CD4-positive, alpha-beta T cell treated with Interleukin-6 for 4 hours (primary cell): Measurements from ENCODE around the gene RGS9.
"Not testable (repeated sequence)": the region's sequence is repeated elsewhere in the genome, so short reads cannot be mapped to it uniquely, and the experiment has no call there.

Experiments used
- DNase-seq: peaks from one replicate; pipeline ENCODE4 v3.0.0-alpha.2; 2020; ENCODE audit warnings: mixed read lengths

The RGS9 gene

GRCh38 chr17:65158041-65158440, 20.9 kb downstream of the RGS9 start:
- no peak for DNase-seq

DNA sequence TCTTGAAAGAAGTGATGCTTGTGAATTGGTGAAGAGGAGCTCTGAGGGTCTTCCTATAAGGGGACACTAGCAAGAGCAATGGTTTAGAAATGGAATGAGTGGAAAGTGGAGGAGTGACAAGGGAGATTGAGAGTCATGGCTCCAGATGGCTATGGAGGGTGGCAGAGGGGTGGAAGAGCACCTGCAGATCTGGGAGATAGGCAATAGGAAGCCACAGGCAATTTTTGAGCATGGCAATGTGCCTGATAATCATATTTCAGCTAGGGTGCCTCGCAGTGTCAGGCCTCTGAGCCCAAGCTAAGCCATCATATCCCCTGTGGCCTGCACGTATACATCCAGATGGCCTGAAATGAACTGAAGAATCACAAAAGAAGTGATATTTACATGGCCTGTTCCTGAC, 21.5 kb downstream of the RGS9 start:
- no peak for DNase-seq

GRCh38 chr17:65160516-65160915, 23.3 kb downstream of the RGS9 start:
- DNase-seq: no peak

DNA sequence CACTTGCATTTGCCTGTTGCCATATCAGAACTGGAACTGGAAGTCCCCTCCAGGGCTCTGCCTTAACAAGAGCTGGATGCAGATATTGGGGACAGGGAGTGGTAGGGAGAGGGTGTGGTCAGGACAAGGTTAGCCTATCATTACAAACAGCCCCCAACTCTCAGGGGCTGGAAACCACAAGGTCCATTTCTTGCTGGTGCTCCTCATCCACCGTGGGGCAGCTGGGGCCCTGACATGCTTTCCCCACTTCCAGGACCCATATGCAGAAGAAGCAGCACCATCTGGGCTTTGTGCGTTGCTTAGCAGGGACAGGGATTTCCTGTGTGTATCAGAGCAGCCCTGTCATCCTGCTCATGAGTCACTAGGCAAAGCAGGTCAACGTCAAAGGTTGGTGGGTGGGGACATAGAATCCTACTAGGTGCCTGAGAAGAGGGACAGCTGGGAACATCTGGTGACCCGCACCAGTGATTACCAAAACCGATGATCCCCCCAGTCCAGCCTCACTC, 26.9 kb downstream of the RGS9 start:
- DNase-seq: peak; percentile 59

DNA sequence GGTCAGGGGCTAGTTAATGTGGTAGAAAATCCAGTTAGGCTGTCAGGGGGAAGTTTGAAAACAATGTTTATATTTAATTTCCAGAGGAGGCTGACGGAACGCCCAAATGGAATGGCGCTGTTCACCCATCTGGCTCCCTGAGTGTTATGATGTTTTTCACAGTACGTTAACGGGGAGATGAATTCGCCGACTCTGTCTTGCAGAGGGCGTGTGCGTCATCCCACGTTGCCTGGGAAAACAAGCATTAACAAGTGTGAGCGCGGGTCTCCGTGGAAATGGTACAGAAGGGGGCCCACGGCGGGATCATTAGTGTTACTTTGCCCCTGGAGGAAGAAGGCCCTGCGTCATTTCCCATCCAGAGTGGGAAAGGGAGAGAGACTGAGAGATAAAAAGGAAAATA, 29.6 kb downstream of the RGS9 start:
- no peak for DNase-seq

DNA sequence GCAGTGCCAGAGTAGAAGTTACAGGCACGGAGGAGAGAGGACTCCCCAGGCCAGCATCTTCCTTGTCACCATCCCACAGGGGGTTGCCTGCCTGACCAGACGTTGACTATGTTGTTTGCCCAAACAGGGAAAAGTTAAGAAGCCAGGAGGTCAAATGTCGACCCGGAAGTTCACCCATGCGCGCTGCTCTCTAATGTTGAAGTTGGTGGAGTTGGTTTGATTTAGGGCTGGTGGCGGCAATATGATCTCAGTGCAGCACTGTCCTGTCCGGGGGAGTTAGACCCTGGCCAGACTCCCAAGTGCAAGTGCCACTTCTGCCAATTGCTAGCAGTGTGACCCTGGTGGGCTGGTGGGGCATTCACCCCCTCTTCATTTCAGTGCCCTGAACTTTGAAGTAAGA, 30.4 kb downstream of the RGS9 start:
- DNase-seq: no peak

DNA sequence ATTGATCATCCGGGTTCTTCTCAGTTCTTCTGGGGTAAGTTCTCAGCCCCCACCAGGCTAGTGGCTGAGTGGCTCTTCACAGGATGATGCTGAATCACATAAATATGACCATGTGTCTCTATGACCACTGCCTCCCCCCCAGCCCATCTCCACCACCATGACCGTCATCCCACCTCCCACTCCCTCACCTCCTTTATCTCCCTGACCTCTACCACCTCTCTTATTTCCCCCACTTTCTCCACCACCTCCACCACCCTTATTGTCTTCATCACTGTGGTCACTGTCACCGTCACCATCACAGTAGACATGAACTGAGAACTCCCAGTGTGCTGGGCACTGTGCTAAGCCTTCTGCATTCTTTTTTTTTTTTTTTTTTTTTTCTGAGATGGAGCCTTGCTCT, 32.5 kb downstream of the RGS9 start:
- no peak for DNase-seq

- no peak for DNase-seq
Measured at GRCh38 chr17:65170839-65171238, 33.7 kb downstream of the RGS9 start.

DNA sequence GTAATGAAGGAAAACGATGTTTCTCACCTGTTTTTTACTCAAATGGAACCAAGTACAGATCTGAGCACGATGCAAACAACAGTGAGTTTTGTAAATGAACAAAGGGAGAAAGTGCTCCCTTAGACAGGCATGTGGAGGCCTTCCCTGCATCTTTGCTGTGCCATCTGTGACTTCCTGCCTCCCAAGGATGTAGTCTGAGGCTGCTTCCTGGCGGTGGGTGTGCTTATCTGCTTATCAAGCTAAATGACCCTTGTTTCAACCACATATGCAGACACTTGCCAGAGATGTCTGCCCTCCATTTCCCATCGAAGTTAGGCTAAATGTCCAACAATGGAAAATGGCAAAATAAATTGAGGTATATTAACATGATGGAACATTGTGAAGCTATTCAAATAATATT, 34.6 kb downstream of the RGS9 start:
- peak; percentile 14 for DNase-seq

- DNase-seq: no peak
Measured at GRCh38 chr17:65172496-65173136, 35.4 kb downstream of the RGS9 start.

DNA sequence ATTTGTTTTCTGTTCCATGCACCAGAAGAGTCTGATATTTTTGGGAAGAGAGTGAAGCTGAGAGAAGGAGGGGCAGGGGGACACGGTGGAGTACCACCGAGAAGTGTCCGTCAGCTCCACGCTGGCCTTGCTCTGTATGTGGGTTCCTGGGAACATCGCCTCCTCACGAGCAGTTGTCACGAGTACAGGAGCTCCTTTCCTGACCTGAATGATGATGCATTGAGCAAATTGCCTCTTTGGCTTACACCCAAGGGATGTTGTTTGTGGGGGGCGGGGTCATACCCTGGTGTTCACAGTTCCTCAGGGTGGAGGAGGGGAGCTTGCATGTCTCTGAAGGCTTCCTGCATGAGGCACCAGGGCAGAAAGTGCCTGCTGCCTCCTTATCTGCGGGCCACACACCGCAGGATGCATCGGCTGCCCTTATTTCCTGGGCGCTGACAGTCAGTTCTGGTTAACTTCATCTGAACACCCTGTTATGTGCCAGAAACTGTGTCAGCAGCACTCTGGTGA, 36.2 kb downstream of the RGS9 start:
- peak; percentile 83 for DNase-seq

DNA sequence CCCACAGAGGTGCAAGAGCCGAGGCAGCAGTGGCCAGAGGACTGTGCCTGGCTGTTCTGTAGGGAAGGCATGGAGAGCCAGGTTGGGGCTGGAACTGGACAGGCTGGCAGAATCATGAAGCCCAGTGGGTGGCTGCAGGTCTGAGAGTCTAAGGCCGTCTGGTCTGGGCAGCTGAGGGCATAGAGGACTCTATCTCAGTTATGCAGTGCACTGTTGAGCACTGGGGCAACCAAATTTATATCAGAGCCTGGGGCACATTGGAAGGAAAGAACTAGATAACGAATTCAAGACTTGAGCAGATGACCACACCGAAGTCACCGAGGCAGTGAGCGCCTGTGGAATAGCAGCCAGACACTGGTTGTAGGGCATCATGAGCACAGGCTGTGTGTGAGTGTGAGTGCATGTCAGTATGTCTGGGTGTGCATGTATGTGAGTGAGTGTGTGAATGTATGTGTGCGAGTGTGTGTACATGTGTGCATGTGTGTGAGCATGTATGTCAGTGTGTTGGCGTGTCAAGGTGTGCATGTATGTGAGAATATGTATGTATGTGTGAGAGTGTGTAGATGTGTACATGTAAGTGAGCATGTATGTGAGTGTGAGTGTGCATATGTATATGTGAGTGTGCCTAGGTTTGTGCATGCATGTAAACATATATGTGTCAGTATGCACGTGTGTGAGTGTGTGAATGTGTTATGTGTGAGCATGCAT, 37.0 kb downstream of the RGS9 start:
- no peak for DNase-seq

DNA sequence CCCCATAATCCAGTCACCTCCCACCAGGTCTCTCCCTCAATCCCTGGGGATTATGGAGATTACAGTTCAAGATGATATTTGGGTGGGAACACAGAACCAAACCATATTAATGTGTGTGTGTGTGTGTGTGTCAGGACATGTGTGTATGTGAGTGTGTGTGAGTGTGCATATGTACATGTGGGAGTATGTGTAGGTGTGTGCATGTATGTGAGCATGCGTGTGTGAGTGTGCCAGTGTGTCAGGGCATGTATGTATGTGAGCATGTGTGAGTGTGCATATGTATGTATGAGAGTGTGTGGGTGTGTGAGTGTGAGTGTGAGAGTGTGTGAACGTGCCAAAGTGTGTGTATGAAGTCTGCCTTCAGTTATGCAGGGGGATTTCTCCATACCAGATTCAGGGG, 37.8 kb downstream of the RGS9 start:
- no peak for DNase-seq

GRCh38 chr17:65175952-65176351, 38.8 kb downstream of the RGS9 start:
- DNase-seq: no peak

- no peak for DNase-seq
Measured at GRCh38 chr17:65176646-65177409, 39.7 kb downstream of the RGS9 start.

DNA sequence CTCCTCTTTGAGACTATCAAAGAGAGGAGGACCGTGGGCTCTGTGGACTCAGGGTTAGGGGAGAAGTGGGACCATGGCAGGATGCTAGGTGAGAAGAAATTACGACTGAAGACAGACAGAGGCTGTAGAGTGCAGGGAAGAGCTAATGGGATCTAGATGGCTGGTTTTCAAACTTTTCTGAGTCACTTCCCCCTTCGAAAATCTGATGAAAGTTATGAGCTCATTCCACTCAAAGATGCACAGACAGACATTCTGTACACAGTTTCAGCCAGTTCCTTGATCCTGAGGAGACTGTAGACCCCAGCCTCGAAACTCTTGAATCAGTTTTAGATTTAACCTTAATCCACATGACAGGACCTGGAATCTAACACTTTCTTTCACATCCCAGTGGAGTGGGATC, 40.7 kb downstream of the RGS9 start:
- DNase-seq: no peak

DNA sequence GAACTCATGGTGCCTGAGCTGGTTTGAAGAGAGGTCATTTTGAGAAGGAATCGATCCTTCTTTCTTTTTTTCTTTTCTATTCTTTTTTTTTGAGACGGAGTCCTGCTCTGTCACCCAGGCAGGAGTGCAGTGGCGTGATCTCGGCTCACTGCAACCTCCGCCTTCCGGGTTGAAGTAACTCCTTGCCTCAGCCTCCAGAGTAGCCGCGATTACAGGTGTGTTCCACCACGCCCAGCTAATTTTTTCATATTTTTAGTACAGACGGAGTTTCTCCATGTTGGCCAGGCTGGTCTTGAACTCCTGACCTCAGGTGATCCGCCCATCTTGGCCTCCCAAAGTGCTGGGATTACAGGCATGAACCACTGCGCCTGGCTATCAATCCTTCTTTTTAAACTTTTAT, 43.1 kb downstream of the RGS9 start:
- DNase-seq: not testable (repeated sequence)

GRCh38 chr17:65180752-65181236, 43.6 kb downstream of the RGS9 start:
- not testable (repeated sequence) for DNase-seq

GRCh38 chr17:65181237-65182061, 44.3 kb downstream of the RGS9 start:
- peak; percentile 12 for DNase-seq

GRCh38 chr17:65182233-65182632, 45.1 kb downstream of the RGS9 start:
- no peak for DNase-seq

DNA sequence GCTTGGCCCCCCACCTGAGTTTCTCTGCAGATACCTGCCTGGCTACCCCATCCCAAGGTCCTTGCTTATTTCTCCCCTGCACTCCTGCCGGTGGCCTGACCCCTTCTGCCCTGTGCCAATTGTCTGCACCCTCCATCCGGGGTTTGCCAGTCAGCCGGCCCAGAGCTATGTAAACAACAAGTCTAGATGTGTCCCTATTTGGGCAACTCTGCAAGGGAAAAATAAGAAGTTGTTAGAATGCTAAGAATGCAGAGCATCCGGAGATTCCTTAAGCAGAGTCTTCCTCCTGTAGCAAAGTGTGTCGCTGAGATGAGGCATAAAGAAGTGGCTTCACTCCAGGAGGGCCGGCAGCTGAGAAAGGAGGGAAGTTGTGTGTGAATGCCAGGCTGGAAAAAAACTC, 46.6 kb downstream of the RGS9 start:
- no peak for DNase-seq

GRCh38 chr17:65184235-65184959, 47.2 kb downstream of the RGS9 start:
- no peak for DNase-seq
